ENCODE data around the gene CCDC71L. TPM values are rescaled to one million over a fixed set of nuclear protein-coding genes. Genes with fewer than 3 reads are reported as not detected.

Gene CCDC71L
- total and polyA plus RNA-seq, 2 of the 13 experiments (the other 11 are each of a cell fraction or from before 2014, with no cell fraction given) = 0.02 TPM; not detected in 1

GRCh38 chr7:106613279-106613678 is 47.7 kb downstream of the CCDC71L start (continued):
- TF ChIP-seq RBAK (CRISPR knock-in tag; IDR thresholded peaks at IDR 0.05) (no peak), KLF9 (CRISPR knock-in tag; IDR thresholded peaks at IDR 0.05; ENCODE audit: low read depth) (no peak), FOXA1 (IDR thresholded peaks at IDR 0.05) (no peak), FOXA1 (CRISPR knock-in tag; IDR thresholded peaks at IDR 0.05) (no peak), POLR2G (IDR thresholded peaks at IDR 0.05; ENCODE audit: low read depth, low read length) (no peak), ZNF20 (CRISPR knock-in tag; IDR thresholded peaks at IDR 0.05) (no peak), IRF9 (CRISPR knock-in tag; IDR thresholded peaks at IDR 0.05; ENCODE audit: borderline replicate concordance) (no peak), ZNF724P (CRISPR knock-in tag; IDR thresholded peaks at IDR 0.05; ENCODE audit: borderline replicate concordance) (no peak), THAP11 (CRISPR knock-in tag; IDR thresholded peaks at IDR 0.05) (no peak), MZF1 (CRISPR knock-in tag; IDR thresholded peaks at IDR 0.05; ENCODE audit: borderline replicate concordance) (no peak), RARA (CRISPR knock-in tag; IDR thresholded peaks at IDR 0.05) (no peak), CHD2 (IDR thresholded peaks at IDR 0.05; ENCODE audit: low read depth, low read length) (no peak)
- TF ChIP-seq, protein P1, sequence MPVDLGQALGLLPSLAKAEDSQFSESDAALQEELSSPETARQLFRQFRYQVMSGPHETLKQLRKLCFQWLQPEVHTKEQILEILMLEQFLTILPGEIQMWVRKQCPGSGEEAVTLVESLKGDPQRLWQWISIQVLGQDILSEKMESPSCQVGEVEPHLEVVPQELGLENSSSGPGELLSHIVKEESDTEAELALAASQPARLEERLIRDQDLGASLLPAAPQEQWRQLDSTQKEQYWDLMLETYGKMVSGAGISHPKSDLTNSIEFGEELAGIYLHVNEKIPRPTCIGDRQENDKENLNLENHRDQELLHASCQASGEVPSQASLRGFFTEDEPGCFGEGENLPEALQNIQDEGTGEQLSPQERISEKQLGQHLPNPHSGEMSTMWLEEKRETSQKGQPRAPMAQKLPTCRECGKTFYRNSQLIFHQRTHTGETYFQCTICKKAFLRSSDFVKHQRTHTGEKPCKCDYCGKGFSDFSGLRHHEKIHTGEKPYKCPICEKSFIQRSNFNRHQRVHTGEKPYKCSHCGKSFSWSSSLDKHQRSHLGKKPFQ (CRISPR knock-in tag; IDR thresholded peaks at IDR 0.05; ENCODE audit: insufficient replicate concordance) = no peak
- TF ChIP-seq, protein P2, sequence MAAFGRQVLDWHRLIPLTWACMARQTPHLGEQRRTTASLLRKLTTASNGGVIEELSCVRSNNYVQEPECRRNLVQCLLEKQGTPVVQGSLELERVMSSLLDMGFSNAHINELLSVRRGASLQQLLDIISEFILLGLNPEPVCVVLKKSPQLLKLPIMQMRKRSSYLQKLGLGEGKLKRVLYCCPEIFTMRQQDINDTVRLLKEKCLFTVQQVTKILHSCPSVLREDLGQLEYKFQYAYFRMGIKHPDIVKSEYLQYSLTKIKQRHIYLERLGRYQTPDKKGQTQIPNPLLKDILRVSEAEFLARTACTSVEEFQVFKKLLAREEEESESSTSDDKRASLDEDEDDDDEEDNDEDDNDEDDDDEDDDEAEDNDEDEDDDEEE (CRISPR knock-in tag; IDR thresholded peaks at IDR 0.05) = no peak

Measured in HepG2 (cell line).